Spleen (tissue), 11 donors: ENCODE data around the gene UBE2QL1. TPM values are rescaled to one million over a fixed set of nuclear protein-coding genes. Genes with fewer than 3 reads are reported as not detected.

Experiments used
- DNase-seq: peaks from one replicate; pipeline ENCODE4 v3.0.0-alpha.2; 2020
- H3K27ac ChIP-seq, 8 donors: fragments of 200-600 bp; sonication (generic) in 7 of 8; 1 replicate in 4 of 8; 2 replicates in 4 of 8; pipeline versions ENCODE4 v1.5.0 to v1.8.0; 2016 to 2021; ENCODE audit warnings: inconsistent platforms in 4 of 8, mild to moderate bottlenecking in 4 of 8, moderate library complexity in 1 of 8
- H3K27me3 ChIP-seq, 7 donors: fragments of 200-600 bp; sonication (generic) in 6 of 7; replicated peaks in 1 of 7; 1 replicate in 4 of 7; 2 replicates in 3 of 7; pipeline versions ENCODE4 v1.5.0 to v1.8.0; 2016 to 2021; ENCODE audit warnings: inconsistent platforms in 3 of 7, mild to moderate bottlenecking in 1 of 7
- H3K36me3 ChIP-seq, 6 donors: fragments of 200-600 bp; sonication (generic) in 5 of 6; 1 replicate in 4 of 6; 2 replicates in 2 of 6; pipeline versions ENCODE4 v1.5.0 to v1.8.0; 2016 to 2021; ENCODE audit warnings: inconsistent platforms in 2 of 6
- H3K4me1 ChIP-seq, 6 donors: fragments of 200-600 bp; sonication (generic) in 5 of 6; 1 replicate in 3 of 6; 2 replicates in 3 of 6; pipeline versions ENCODE4 v1.5.0 to v1.8.0; 2016 to 2021; ENCODE audit warnings: inconsistent platforms in 3 of 6
- H3K4me3 ChIP-seq, 8 donors: fragments of 200-600 bp; sonication (generic) in 7 of 8; 1 replicate in 4 of 8; 2 replicates in 4 of 8; pipeline versions ENCODE4 v1.5.0 to v1.8.0; 2016 to 2021; ENCODE audit warnings: inconsistent platforms in 4 of 8, mild to moderate bottlenecking in 4 of 8, moderate library complexity in 2 of 8
- H3K9me3 ChIP-seq, 8 donors: fragments of 200-600 bp; sonication (generic) in 7 of 8; 1 replicate in 4 of 8; 2 replicates in 4 of 8; pipeline versions ENCODE4 v1.5.0 to v1.8.0; 2016 to 2021; ENCODE audit warnings: inconsistent platforms in 4 of 8
- POLR2A ChIP-seq, 3 donors: fragments of 450-650 bp; IDR thresholded peaks; one replicate each; pipeline ENCODE4 v1.5.1; 2017; ENCODE audit warnings: antibody characterized with exemption in 3 of 3, mild to moderate bottlenecking in 1 of 3
- POLR2AphosphoS5 ChIP-seq, 3 donors: sonication (generic); formaldehyde crosslinking; IDR thresholded peaks; one replicate each; pipeline ENCODE4 v1.5.1; 2017; ENCODE audit warnings: antibody characterized with exemption in 3 of 3
- WGBS, 5 donors: extraction: QIAGEN DNeasy Blood & Tissue Kit in 3 of 5; methylation state at CpG; one replicate each; pipeline versions ENCODE4 v1.1.5 to v1.1.7; 2013 to 2018; 5-methylcytosine and 5-hydroxymethylcytosine counted together
- intact Hi-C: fragments of 100-400 bp; cut with DNase I; formaldehyde crosslinking; loops from one replicate; pipeline ENCODE4 v1.15.0; 2023; ENCODE audit warnings: low total_unique reads
- polyA plus RNA-seq, 3 donors: library from polyadenylated mRNA; stranded (reverse); fragments of 200-250 nt; gene quantifications; one replicate each; pipeline ENCODE4 v1.2.1, GENCODE V29; 2013
- total RNA-seq, 7 donors: library from RNA; depleted of rRNA in 3 of 7; stranded (reverse); fragments of >200 nt in 3 of 7; fragmentation: NEBNext Ultra II Directional in 4 of 7; extraction: Animal tissue kit (Norgen Biotek cat#: 25700) in 4 of 7; gene quantifications; one replicate each; pipeline versions ENCODE4 v1.1.0 to v1.2.1, GENCODE V29; 2016 to 2021
- TF ChIP-seq, protein P1 (sequence below), 11 experiments: fragments of 200-600 bp in 7 of 11; fragments of 450-650 bp in 4 of 11; sonication (generic) in 4 of 11; IDR thresholded peaks in 8 of 11; conservative IDR thresholded peaks in 3 of 11; 1 replicate in 7 of 11; 2 replicates in 4 of 11; pipeline versions ENCODE4 v1.4.0 to v1.8.0; 2016 to 2021; ENCODE audit warnings: antibody characterized with exemption in 11 of 11, inconsistent platforms in 4 of 11, mild to moderate bottlenecking in 1 of 11
- donor health status: healthy with polysubstance abuse.
- donor health status: DM: no; HTN: no; CAD: no; lungs with moderate emphysema.
- donor health status: DM: no; HTN: no; CAD: no.
- donor health status: Bipolar disorder and iron deficiency.
- donor health status: healthy.
- donor health status: DM: no; HTN: no; CAD: no.
- donor health status: DM: yes; HTN: yes; CAD: no.

Gene UBE2QL1
- total and polyA plus RNA-seq, 10 donors: 0.03 to 0.77 (median 0.20) TPM; not detected in 1

DNA sequence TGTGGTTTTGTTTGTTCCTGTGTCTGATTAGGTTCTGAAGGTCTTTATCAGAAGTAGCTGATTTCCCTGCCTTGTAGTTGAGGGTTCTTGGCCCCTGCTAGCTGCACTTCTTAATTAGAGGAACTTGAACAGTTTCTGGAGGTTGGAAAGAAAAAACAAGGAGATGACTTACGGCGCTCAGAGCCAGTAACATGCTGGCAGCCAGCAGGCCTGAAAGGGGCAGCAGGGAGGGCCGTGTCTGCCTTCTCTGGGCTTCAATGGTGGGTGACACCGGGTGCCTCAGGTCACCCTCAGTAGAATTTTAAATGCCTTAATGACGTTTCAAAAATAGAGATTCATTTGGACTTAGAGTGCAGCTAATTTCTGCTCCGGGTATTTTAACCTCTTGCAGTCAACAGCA lies 15.8 kb downstream of the UBE2QL1 start:
- H3K9me3 ChIP-seq: no peaks in the 10 kb centered on the region
- no peaks in the 10 kb centered on the region for H3K36me3 ChIP-seq
- DNase-seq: no peak
- WGBS, 5 donors: 61 to 71% (median 67%) methylated on average over 6 of the region's 6 CpGs
- TF ChIP-seq, protein P1, sequence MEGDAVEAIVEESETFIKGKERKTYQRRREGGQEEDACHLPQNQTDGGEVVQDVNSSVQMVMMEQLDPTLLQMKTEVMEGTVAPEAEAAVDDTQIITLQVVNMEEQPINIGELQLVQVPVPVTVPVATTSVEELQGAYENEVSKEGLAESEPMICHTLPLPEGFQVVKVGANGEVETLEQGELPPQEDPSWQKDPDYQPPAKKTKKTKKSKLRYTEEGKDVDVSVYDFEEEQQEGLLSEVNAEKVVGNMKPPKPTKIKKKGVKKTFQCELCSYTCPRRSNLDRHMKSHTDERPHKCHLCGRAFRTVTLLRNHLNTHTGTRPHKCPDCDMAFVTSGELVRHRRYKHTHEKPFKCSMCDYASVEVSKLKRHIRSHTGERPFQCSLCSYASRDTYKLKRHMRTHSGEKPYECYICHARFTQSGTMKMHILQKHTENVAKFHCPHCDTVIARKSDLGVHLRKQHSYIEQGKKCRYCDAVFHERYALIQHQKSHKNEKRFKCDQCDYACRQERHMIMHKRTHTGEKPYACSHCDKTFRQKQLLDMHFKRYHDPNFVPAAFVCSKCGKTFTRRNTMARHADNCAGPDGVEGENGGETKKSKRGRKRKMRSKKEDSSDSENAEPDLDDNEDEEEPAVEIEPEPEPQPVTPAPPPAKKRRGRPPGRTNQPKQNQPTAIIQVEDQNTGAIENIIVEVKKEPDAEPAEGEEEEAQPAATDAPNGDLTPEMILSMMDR (IDR thresholded peaks at IDR 0.05 in 8 of 11, conservative IDR thresholded peaks at IDR 0.05 in 3 of 11): no peak
- TF ChIP-seq POLR2AphosphoS5 (IDR thresholded peaks at IDR 0.05) (no peak), POLR2A (IDR thresholded peaks at IDR 0.05) (no peak)
- no peak overlapping the region for H3K27ac ChIP-seq
- no peak overlapping the region for H3K4me3 ChIP-seq
- peaks cover 0 to 34% (median 0%) of the 10 kb centered on the region in 7 donors for H3K27me3 ChIP-seq
- intact Hi-C loops: no loop called here
- H3K4me1 ChIP-seq: no peaks in the 10 kb centered on the region

DNA sequence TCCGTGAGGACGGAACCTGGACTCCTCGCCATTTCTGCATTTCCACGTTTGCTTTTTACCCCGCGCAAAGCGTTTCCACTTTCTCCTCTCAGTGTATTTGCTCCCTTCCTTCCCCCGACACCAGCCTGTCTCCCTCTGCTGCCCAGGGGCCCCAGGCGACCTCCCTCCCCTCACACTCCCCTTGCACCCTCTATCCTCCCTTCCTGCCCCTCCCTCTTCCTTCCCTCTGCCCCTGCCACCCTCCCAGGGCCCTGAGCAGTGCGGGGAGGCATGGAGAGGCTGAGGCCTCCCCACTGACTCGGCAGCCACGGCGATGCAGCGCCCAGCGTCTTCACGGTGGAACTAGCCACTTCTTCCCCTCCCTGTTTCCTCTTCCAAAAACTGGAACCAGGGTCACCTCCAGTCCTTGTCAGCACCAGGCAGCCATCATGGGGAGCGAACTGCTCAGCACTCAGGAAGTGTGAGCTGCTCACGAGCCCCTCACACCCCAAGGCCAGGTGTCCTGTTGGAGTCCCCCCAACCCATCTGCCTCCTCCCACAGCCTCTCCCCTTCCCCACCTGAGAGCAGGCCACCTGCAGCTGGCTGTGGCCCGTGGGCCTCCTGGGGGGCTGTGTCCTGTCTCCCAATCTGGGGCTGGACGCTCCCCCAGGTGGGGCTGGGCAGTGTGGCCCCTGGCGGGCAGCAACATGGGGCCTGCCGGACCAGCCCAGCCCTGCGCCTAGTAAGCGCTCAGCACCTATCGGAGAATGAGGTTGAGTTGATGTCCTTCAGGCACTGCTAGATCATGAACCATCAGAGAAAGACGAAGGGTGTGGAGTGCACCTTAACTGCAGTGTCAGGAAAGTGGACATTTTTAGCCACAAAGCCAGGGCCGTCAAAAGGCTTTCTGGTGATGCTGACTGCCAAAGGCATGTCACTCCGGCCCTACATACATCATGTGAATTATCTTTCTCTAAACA lies 17.5 kb downstream of the UBE2QL1 start:
- intact Hi-C loops: no loop called here
- DNase-seq: no peak
- Histone ChIP-seq H3K4me3 (no peak overlapping the region), H3K9me3 (peaks cover 0 to 3% (median 0%) of the 10 kb centered on the region in 8 donors), H3K27ac (no peak overlapping the region), H3K27me3 (peaks cover 0 to 44% (median 0%) of the 10 kb centered on the region in 7 donors), H3K4me1 (no peaks in the 10 kb centered on the region), H3K36me3 (no peaks in the 10 kb centered on the region)
- no peak for TF ChIP-seq POLR2A (IDR thresholded peaks at IDR 0.05)
- 42 to 50% (median 44%) methylated on average over 26 to 28 of the region's 28 CpGs for WGBS, 5 donors

DNA sequence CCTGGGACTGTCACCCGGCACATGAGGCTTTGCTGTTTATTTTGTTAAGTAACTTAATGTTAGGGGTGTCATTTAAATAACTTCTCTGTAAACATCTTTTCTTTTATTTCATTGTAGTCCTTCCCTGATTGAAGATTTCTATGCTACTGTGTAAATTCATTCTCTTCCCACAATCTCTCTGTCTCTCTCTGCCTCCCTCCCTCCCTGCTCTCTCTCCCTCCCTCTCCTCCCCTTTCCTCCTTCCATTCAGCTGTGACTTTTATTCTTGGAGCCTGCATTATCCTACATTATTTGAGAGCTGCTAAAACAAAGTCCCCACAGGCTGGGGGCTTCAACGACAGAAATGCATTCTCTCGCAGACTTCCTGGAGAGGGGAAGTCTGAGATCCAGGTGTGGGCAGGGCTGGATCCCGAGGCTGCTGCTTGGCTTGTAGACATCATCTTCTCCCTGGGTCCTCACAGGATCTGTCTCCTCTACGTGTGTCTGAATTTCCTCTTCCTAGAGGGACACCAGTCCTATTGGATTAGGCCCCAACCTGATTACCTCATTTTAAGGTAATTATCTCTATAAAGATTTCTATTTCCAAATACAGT lies 18.4 kb downstream of the UBE2QL1 start:
- peaks cover 0 to 44% (median 0%) of the 10 kb centered on the region in 7 donors for H3K27me3 ChIP-seq

DNA sequence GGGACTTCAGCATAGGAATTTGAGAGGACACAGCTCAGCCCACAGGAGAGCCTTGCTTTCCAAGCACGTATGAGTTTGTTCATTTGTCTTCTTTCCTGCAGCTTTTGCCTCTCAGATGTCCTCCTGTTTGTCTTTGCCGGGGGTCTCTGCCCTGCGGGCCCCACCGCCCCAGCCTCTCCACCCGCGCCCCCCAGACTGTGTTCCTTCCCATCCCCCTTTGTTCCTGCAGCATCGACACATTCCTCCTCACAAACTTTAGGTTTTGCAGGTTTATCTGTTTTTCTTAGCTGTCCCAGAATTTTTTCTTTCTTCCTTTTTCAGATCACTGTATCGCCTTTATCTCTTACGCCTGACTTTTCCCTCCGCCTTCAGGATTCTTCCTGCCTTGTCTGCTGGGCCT lies 18.9 kb downstream of the UBE2QL1 start:
- H3K4me3 ChIP-seq: no peak overlapping the region
- H3K27me3 ChIP-seq: peaks cover 0 to 44% (median 0%) of the 10 kb centered on the region in 7 donors
- intact Hi-C loops: no loop called here
- WGBS, 5 donors: 81 to 91% (median 85%) methylated on average over 10 of the region's 10 CpGs
- DNase-seq: no peak
- TF ChIP-seq POLR2A (IDR thresholded peaks at IDR 0.05): no peak
- TF ChIP-seq, protein P1 (IDR thresholded peaks at IDR 0.05 in 8 of 11, conservative IDR thresholded peaks at IDR 0.05 in 3 of 11): no peak
- no peak for TF ChIP-seq POLR2AphosphoS5 (IDR thresholded peaks at IDR 0.05)
- no peaks in the 10 kb centered on the region for H3K4me1 ChIP-seq
- H3K9me3 ChIP-seq: peaks cover 0 to 8% (median 0%) of the 10 kb centered on the region in 8 donors
- H3K36me3 ChIP-seq: no peaks in the 10 kb centered on the region
- no peak overlapping the region for H3K27ac ChIP-seq

More for the DNA sequence above, 18.4 kb downstream of the UBE2QL1 start:
- Histone ChIP-seq H3K4me1 (no peaks in the 10 kb centered on the region), H3K27ac (no peak overlapping the region), H3K36me3 (no peaks in the 10 kb centered on the region), H3K4me3 (no peak overlapping the region), H3K9me3 (peaks cover 0 to 8% (median 0%) of the 10 kb centered on the region in 8 donors)
- DNase-seq: no peak
- TF ChIP-seq POLR2AphosphoS5 (IDR thresholded peaks at IDR 0.05) (no peak), POLR2A (IDR thresholded peaks at IDR 0.05) (no peak)
- TF ChIP-seq, protein P1 (IDR thresholded peaks at IDR 0.05 in 8 of 11, conservative IDR thresholded peaks at IDR 0.05 in 3 of 11): no peak
- intact Hi-C loops: no loop called here
- WGBS, 5 donors: 62 to 72% (median 70%) methylated on average over 5 of the region's 5 CpGs
